Activated T-cell treated with anti-CD3 and anti-CD28 coated beads, Interleukin-2, amount 50 U/mL, for 48 hours (primary cell): Measurements from ENCODE around the gene KCNAB1.

Experiments used
- DNase-seq, 2 experiments: peaks; one replicate each; pipeline ENCODE4 v3.0.0-alpha.2; 2020

The KCNAB1 gene

GRCh38 chr3:156334841-156335545 lies 214.6 kb downstream of the KCNAB1 start:
- DNase-seq = no peak

DNA sequence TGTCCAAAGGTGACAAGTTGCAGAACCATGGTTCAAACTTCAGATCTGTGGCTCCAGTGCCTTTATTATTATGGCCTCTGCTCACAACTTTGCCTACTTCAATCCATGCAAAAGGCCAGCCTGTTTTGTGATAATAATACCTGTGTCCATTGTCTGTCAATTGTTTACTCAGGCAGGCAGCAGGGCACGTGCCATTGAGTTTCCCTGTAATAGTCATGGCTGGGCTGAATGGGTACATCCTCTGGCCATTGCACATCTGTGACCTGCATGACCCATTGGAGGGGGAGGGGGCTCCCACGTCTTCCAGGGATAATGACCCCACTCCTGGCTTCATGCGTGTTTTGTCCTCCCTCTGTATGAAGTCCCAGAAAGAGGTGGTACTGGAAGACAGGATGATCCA lies 219.1 kb downstream of the KCNAB1 start:
- DNase-seq = no peak

DNA sequence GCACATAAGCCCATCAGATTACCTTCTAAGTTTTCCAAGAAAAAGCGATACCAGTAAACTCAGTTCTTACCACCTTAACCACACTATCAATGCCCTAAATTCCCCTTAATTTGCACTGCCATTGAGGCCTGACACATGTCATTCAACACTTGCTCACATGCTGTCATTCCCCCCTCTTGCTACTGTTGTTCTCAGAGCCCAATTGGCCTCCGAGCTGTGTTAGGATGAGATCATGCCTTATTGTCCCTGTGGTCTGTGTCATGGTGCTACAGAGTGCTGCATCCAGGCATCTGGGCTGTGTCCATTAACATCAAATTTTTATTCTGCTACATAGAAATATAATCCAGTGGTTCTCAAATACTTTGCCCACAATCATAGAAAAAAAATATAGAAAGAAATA lies 221.0 kb downstream of the KCNAB1 start:
- DNase-seq = no peak

DNA sequence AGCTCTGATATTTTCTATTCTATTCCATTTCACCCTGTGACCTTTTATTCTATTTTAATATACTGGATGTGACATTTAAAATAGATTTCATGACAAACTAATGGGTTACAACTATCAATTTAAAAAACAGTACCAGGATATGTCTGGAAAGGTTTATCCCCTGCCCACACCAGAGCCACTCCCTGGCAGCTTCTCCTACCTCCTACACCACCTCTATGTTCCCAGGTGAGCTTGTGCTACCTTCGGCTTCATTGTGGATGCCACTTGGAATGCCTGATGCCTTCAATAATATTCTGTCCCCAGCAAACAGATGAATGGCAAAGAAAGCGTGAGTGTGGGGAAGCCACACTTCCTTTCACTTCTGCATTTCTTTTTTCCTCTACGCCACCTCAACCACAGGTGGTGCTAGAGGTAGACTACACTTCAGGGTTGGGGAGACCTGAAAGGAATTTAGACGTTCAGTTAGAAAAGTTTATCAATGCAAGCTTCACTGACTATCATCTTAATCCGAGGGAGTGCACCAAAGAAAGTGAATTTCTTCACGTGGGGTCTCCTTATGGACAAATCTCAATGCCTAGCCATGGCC lies 221.5 kb downstream of the KCNAB1 start:
- no peak for DNase-seq

GRCh38 chr3:156344215-156344614 lies 223.8 kb downstream of the KCNAB1 start:
- DNase-seq = no peak

GRCh38 chr3:156349111-156349510 lies 228.7 kb downstream of the KCNAB1 start:
- no peak for DNase-seq

DNA sequence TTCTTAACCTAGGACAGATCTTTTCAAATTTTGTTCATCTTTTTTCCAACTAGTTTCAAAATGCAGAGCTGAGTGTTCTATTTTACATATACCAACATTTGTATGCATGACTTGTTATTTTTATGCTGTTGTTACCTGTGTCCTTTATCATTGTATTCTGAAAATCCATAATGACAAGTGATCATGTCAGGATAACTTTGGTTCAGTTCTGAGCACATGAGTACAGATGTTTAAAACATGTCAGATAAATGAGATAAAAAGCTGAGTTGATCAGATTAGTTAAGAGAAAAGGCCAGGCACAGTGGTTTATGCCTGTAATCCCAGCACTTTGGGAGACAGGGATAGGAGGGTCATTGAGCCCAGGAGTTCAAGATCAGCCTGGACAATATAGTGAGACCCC lies 229.6 kb downstream of the KCNAB1 start:
- DNase-seq = no peak

DNA sequence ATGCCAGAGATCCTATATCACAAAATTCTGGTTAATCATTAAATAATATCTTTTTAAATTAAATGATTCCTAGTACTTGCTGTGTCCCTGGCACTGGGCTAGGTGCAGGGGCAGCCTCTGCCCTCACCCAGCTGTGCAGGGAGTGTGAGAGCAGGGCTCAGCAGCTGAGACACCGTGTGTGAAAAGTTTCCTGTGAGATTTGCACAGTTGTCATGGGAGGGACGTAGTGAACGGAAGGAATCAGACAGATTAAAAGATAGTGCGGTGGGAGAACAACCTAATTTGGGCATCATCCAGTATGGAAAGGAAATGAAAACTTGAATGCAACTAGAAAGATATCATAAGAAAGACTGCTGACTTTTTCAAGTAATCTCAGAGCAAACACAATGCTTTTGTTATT lies 230.4 kb downstream of the KCNAB1 start:
- DNase-seq = no peak

GRCh38 chr3:156351783-156352182 lies 231.4 kb downstream of the KCNAB1 start:
- DNase-seq = no peak

DNA sequence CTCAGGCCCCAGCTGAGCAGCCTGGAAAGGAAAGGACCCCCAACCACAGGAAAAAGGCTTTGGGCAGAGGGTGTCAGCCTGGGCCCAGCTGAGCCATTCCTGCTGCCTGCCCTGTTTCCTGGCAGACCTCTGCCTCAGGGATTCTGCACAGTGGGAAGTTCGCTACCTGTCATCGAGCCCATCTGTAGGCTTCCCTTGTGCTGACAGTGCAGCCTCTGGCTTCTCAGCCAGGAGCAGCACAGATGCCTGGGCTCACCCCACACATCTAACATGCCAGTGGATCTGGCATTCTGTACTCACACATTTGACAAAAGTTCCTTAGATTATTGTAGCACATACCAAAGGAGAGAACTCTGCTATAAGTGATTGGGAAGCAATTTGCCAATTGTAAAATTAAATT lies 232.3 kb downstream of the KCNAB1 start:
- no peak for DNase-seq

DNA sequence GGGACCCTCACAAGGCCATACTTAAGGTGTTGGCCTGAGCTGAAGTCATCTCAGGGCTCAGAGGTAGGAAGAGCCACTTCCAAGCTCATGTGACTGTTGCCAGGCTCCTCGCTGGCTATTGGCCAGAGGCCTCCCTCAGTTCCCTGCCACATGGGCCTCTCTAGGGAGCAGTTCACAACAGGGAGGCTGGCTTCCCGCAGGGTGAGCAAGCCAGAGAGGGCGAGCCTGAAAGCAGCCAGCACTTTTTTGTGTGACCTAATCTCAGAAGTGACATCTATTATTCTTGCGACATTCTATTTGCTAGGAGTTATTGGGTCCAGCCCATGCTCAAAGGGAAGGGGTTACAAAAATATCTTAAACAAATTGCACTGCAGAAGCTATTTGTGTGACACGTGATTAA lies 233.2 kb downstream of the KCNAB1 start:
- no peak for DNase-seq

GRCh38 chr3:156356537-156357363 lies 236.4 kb downstream of the KCNAB1 start:
- no peak for DNase-seq

DNA sequence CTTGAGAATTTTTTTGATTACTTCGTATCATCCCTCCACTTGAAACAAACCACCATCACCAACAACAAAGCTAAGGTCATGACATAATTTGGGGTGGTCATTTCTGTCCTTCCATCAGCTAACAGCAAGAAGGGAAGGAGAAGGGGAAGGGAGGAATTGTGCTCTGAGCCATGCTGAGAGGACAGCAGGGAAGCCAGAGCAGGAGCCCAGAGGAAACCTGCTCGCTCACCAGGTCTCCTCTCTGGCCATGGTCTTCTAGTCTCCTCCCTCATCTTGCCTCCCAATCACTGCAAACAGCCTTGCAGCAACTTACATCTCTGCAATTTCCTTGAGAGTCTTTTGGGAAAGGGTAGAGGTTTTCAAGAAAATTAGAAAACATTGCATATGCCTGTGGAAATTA lies 237.9 kb downstream of the KCNAB1 start:
- DNase-seq = no peak

DNA sequence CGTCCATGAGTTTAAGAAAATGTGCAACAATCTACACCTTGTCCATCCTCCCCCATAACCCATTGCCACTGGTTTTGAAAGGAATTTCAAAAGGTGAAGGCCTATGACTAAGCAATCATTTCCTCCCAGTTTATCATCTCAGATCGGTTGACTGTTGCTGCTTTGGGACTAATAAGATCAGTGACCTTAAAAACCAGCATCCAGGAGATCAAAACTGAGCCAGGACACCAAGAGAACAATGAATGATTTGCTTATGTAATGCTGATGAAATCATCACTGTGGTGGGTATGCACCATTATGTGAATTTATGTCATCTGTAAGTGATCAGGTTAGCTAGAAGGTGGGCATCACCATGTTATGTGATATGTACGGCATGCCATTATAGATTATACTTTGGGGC lies 239.0 kb downstream of the KCNAB1 start:
- no peak for DNase-seq

- DNase-seq = no peak
Observed at GRCh38 chr3:156360083-156360482, 239.7 kb downstream of the KCNAB1 start.

GRCh38 chr3:156360963-156361362 lies 240.6 kb downstream of the KCNAB1 start:
- DNase-seq = no peak

DNA sequence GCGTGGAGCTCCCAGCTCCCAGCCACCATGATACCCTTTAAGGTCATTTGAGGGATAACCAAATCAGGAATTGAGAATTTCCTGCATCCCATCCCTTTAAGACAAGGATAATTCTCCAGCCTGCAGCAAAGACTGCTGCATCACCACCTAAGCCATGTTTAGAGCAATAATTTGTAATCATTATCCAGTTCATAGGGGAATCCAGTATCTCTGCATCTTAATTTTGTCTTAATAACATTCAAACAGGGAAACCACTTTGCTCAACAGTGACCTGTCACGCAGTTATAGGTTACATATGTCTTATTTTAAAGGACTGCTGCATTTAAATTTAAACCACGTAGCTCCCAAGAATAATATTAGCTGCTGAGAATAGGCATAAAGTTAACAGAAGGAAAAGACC lies 246.2 kb downstream of the KCNAB1 start:
- DNase-seq = no peak

GRCh38 chr3:156368189-156368588 lies 247.8 kb downstream of the KCNAB1 start:
- no peak for DNase-seq

- no peak for DNase-seq
Observed at GRCh38 chr3:156371701-156372100, 251.3 kb downstream of the KCNAB1 start.

- no peak for DNase-seq
Observed at GRCh38 chr3:156373095-156373494, 252.7 kb downstream of the KCNAB1 start.

- DNase-seq = no peak
Observed at GRCh38 chr3:156373654-156374053, 253.3 kb downstream of the KCNAB1 start.

DNA sequence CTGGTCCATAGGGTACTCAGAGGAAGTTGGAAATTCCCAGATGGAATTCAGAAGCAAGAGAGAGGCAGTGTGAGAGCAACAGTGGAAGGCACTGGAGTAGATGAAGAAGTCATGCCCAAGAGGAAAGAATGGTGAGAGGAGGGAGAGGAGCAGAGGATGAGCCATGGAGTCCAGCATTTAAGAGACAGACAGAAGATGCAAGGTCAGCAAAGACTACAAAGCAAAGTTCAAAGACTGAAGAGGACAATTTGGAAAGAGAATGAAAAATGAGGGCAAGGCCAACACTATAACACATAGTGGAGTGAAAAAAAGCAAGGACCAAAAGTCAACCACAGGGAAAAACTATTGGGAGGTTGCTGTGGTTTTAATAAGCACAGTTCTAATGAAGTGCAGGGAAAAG lies 255.8 kb downstream of the KCNAB1 start:
- DNase-seq = no peak

DNA sequence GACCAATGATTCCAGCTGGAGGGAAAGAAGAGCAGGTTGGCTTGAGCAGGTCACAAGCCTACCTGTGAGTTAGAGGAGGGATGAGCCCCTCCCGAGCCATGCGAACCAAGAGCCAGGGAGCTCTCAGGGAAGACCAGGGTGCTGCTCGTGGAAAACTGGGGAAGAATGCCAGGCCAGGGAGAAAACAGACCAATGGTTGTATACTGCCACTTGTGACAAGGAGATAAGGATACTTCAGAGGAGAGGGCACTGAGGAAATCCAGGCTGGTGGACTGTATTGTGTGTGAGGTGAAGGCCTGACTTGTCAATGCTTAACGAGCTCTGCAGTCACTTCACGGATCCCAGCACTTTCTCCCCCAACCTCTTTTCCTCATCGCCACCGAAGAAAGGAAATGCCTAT lies 256.9 kb downstream of the KCNAB1 start:
- DNase-seq = no peak

GRCh38 chr3:156377718-156378117 lies 257.3 kb downstream of the KCNAB1 start:
- no peak for DNase-seq
